T1000 (cell line): ENCODE measurements around the gene LAMC3.

Source experiments
- DNase-seq: peaks from one replicate; lab custom pipeline; 2025; ENCODE audit warnings: mixed read lengths; lab: John Stamatoyannopoulos, UW

The LAMC3 gene

GRCh38 chr9:131117121-131117761 lies 108.3 kb downstream of the LAMC3 start:
- no peak for DNase-seq

- DNase-seq: no peak
These were observed 108.8 kb downstream of the LAMC3 start for GRCh38 chr9:131117762-131118145.

DNA sequence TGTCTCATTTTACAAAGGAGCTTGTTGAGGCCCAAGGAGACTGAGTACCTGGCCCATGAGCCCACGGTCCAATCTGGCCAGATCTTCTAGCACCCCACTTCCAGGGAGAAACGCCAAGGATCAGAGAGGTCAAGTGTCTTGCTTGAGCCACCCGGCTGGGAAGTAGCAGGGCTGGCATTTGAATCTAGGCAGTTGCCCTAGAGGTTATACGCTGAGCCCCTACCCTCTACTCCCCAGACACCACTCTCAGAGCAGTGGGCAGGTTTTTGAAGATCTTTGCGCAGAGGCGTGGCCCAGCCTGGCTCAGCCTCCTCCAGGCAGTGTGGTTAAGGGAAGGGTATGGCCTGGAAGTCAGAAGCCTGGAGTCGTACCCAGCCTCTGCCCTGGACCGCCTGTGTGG lies 110.6 kb downstream of the LAMC3 start:
- no peak for DNase-seq

DNA sequence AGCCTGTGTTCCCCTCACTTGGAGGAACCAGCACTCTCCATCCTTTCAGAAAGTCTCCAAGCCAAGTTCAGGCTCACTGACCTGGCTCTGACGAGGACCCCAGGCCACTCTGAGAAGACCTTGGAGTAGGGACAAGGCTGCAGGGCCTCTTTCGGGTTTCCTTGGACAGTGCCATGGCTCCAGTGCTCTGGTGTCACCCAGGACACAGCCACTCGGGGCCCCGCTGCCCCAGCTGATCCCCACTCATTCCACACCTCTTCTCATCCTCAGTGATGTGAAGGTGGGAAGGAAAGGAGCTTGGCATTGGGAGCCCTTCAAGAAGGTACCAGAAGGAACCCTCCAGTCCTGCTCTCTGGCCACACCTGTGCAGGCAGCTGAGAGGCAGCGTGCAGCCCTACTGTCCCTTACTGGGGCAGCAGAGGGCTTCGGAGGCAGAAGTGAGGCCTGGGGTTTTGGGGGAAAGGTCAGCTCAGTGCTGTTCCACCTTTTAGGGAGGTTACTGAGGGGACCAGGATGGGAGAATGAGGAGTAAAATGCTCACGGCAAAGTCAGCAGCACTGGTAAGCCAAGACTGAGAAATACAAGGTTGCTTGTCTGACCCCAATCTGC lies 111.8 kb downstream of the LAMC3 start:
- no peak for DNase-seq

GRCh38 chr9:131121346-131121745 lies 112.4 kb downstream of the LAMC3 start:
- DNase-seq: no peak

GRCh38 chr9:131122158-131122557 lies 113.2 kb downstream of the LAMC3 start:
- DNase-seq: no peak

- no peak for DNase-seq
These were observed 116.0 kb downstream of the LAMC3 start for GRCh38 chr9:131125038-131125287.

- DNase-seq: peak; percentile 91
These were observed 116.5 kb downstream of the LAMC3 start, which contains the start of gene NUP214 for GRCh38 chr9:131125288-131126058. NUP214 (plus strand) TSS chr9:131125586; CDS start chr9:131125705, 119 bp downstream.

DNA sequence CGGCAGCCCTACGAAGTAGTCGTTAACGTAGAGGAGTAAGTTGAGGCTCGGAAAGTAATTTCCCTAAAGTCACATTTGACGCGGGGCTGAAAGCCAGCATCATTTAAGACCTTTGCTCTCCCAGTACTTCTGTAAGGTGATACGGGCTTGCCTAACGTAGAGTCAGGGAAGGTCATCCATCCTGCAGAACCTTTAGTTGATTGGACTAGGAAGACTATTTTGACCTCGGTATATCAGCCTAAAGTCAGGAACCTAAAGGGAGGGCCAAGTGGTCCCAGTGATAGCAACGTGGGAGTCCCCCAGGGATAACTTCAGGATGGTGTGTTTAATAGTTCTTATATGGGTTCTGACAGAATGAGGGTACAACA lies 117.1 kb downstream of the LAMC3 start:
- DNase-seq: no peak

GRCh38 chr9:131129183-131129582 lies 120.2 kb downstream of the LAMC3 start:
- no peak for DNase-seq

DNA sequence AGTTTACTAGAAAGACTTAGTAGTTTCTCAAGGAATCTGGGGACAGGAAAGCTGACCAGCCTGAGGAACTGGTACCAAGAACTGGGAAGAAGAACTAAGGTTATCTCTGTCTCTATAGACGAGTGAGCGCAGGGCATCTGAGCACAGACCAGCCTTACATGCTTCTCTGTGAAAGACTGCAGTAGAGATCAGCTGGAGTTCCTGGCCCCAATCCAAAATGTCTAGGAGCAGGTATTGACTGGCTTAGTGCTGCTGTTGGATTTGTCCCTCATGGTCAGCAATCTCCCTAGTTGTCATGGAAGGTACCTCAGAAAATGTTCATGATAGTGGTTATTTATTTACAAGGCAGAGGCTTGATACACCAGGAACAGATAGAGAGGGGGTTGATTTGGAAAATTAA lies 129.7 kb downstream of the LAMC3 start:
- no peak for DNase-seq

DNA sequence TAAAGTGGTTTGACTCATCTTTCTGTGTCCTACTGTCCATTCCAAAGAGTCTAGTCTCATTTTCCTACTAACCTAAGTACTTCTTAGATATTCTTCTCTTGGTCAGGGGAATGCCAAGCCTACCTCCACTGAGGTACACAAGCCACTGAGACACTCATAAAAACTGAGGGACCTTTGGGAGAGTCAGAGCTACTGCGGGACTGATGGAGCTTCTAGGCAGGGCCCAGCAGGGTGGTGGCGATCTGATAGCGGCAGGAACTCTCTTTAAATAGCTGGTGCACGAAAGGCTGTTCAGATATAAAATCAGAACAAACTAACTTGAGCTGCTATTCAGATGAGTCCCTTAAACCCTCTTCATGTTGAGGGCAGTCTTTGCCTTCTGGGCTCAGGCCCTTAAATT lies 131.1 kb downstream of the LAMC3 start:
- DNase-seq: no peak

- no peak for DNase-seq
These were observed 131.6 kb downstream of the LAMC3 start for GRCh38 chr9:131140550-131140949.

GRCh38 chr9:131142160-131142559 lies 133.2 kb downstream of the LAMC3 start:
- no peak for DNase-seq
